ENCODE data around the gene SLFN12L. TPM values are rescaled to one million over a fixed set of nuclear protein-coding genes. Genes with fewer than 3 reads are reported as not detected.
A peak's percentile ranks its signal among the peaks of the same experiment; 100 is the strongest.

SLFN12L gene
- total and polyA plus RNA-seq, 9 of the 15 experiments (the other 6 are each of a cell fraction or from before 2014, with no cell fraction given): 0.04 to 0.31 (median 0.08) TPM; not detected in 3

DNA sequence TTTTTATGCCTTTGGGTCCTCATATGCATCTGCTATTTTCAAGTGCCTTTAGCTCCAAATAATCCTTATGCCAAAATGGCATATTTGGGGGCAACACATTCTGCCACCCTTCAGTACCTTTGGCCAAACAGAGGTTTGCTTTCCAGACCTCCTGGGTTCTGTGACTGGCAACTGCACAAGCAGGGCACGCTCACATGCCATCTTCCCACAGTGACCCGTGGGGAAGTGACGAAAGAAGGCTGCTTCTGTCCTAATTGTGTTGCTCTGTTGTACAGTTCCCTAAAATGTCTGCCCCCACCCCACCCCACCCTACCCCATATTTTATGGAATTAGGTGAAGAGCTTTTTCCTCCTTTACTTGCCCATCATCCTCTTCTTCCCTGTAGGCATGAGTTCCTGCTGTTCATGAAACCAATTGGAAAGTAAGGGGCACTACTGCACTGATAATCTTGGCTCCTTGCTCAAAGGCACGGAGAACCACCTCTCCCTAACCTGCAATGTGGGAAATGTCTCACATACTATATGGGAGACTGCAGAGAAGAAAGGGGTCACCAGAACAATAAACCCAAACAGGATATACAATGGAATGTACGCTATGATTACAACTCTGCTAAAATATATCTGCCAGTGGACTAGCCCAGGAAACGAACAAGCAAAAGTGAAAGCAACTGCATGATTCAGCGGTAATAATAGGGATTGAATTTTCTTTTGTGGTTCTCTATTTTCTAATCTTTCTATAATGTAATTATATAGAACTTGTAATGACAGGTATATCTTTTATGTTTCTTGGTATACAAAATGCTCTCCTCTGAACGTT, 3.3 kb upstream of the SLFN12L start (continued):
- no peak for TF ChIP-seq DLX4 (CRISPR knock-in tag; IDR thresholded peaks at IDR 0.05)
- no peak for TF ChIP-seq SAFB (IDR thresholded peaks at IDR 0.05; ENCODE audit: borderline replicate concordance, low read depth, low read length)

DNA sequence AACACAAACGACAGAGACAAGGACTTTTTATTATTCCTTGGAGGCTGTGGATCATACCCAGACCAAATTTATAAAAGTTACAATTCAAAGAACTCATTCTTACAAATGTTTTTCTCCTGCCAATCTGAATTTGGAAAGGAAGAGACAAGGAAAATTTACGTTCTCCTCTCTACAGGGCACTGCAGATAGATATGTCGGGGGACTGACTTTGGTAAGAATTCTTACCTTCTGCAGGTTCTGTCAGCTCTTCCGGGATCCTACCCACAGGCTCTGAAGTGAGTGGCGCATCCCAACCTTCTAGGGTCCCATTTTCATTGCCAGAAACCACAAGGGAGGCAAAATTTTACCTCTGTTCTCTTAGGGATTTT, 2.2 kb upstream of the SLFN12L start:
- Histone ChIP-seq H3K27ac (ENCODE audit: extremely low read depth, low read depth, low read length) (no peak overlapping the region), H3K9me3 (replicated peaks; ENCODE audit: control insufficient read depth, insufficient read depth, low read depth, low read length) (no peaks in the 10 kb centered on the region), H3K9me1 (ENCODE audit: control insufficient read depth, insufficient read depth, low read length) (no peaks in the 10 kb centered on the region), H3K36me3 (ENCODE audit: control insufficient read depth, insufficient read depth, low read length) (no peaks in the 10 kb centered on the region), H3K4me1 (replicated peaks in 1 of 2; ENCODE audit: control insufficient read depth in 2 of 2, insufficient read depth in 2 of 2, low read length in 2 of 2) (peaks cover 10 to 36% of the 10 kb centered on the region in 2 experiments; a peak in 3 of 5 replicates), H2AFZ (ENCODE audit: low read depth, low read length) (peak overlapping the region; percentile 86), H3K4me3 (no peak overlapping the region), H3K9ac (ENCODE audit: insufficient read depth in 1 of 2, low read depth in 2 of 2, low read length in 2 of 2) (peak overlapping the region in 1 of 2 experiments; percentile 31; a peak in 2 of 4 replicates), H3K27me3 (ENCODE audit: control insufficient read depth in 2 of 2, insufficient read depth in 2 of 2, low read length in 2 of 2) (no peaks in the 10 kb centered on the region), H3K4me2 (ENCODE audit: insufficient read depth, low read length) (peak overlapping the region; percentile 32), H4K20me1 (replicated peaks; ENCODE audit: control insufficient read depth, insufficient read depth, low read length) (no peaks in the 10 kb centered on the region), H3K79me2 (ENCODE audit: control insufficient read depth, insufficient read depth, low read length) (no peaks in the 10 kb centered on the region)
- BruUV-seq (replicated peaks): no TSS peak
- no peak for TF ChIP-seq THAP12 (CRISPR knock-in tag; IDR thresholded peaks at IDR 0.05)
- 0 out of 2 replicates have a peak, but pooled peaks have one; percentile 1 for TF ChIP-seq SMARCE1 (IDR thresholded peaks at IDR 0.05)
- TF ChIP-seq ZNF592 (IDR thresholded peaks at IDR 0.05): 0 out of 2 replicates have a peak, but pooled peaks have one; percentile 23
- peak; percentile 18 for TF ChIP-seq MEIS2 (IDR thresholded peaks at IDR 0.05; ENCODE audit: partially characterized antibody)
- 0 out of 2 replicates have a peak, but pooled peaks have one; percentile 1 for TF ChIP-seq ETV1 (tag; conservative IDR thresholded peaks at IDR 0.05; ENCODE audit: low read depth)
- WGBS (ENCODE audit: insufficient coverage, low coverage, missing lambda C conversion rate): 23% methylated on average over 5 of the region's 5 CpGs
- intact Hi-C loops (cut with micrococcal nuclease): loop anchor here (5.0 to 10.0 kb wide), 4 partner anchors 65 to 395 kb away; partner anchors contain the start of genes NLE1, SLFN12 and UNC45B
- ChIA-PET POLR2A (interaction anchor here (0.7 to 1.4 kb wide), 5 partner anchors 10 to 50 kb away, joined by 3 read pairs; no protein-coding TSS in a partner anchor), CTCF (ENCODE audit: low intra/inter-chr PET ratio) (interaction anchor here (0.7 to 1.8 kb wide), 3 partner anchors 226 to 368 kb away, joined by 4 to 7 read pairs (median 6); no protein-coding TSS in a partner anchor)
- peak; percentile 32 for ATAC-seq
- FAIRE-seq: no peak
- in situ Hi-C loops (cut with MboI): loop anchor here (5.0 kb wide), 2 partner anchors 227 to 367 kb away; no protein-coding TSS in a partner anchor
- no peak for DNase-seq (ENCODE audit: extremely low read depth in 1 of 4, low spot score in 3 of 4)

Measured in K562 (cell line).